Measurements from ENCODE around the gene MIDN. TPM values are rescaled to one million over a fixed set of nuclear protein-coding genes. Genes with fewer than 3 reads are reported as not detected.

The MIDN gene
- total and polyA plus RNA-seq, 2 donors (not counting 1 experiment from before 2014, with no cell fraction given) = 12.0 to 18.8 TPM

DNA sequence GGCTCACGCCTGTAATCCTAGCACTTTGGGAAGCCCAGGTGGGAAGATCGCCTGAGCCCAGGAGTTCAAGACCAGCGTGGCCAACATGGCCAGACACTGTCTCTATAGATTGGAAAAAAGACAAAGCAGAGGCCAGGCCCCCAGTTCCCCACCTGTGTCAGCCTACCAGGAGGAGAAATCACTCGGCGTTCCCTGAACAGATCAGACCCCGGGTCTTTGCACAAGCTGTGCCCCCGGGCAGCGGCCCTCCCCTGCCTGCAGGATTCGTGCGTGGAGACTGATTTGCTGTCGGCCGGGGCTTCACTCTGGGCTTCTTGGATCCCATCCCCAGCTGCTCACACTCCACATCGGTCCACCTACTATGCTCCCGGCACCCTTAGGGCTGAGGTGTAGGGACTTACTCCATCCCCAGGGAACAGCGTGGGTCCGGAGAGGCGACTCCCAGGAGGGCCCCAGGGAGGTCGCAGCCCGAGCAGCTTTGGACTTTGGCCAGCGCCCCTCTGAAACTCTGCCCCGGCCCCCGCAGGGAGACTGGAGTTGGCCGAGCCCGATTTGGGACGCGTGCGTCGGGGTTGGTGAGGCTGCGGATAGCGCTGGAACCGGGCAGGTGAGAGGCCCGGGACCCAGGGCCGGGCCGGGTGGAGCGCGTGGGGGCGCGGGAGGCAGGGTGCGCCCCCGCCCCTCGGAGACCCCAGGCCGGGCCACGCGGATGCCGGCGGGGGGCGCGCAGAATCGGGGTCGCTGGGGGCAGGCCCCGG is 36.8 kb downstream of the MIDN start:
- Histone ChIP-seq H3K27ac (ENCODE audit: insufficient read depth, low read length) (no peak overlapping the region), H3K4me1 (ENCODE audit: control insufficient read depth, extremely low read depth, insufficient read depth, low read length) (no peaks in the 10 kb centered on the region), H3K27me3 (ENCODE audit: control insufficient read depth, insufficient read depth, low read length) (peaks cover 31% of the 10 kb centered on the region), H4K20me1 (ENCODE audit: control insufficient read depth, extremely low read depth, insufficient read depth, low read length) (no peaks in the 10 kb centered on the region), H3K4me3 (replicated peaks in 1 of 4; ENCODE audit: control extremely low read depth in 1 of 4, insufficient read depth in 1 of 4, low read depth in 3 of 4, low read length in 4 of 4) (no peak overlapping the region), H3K9me3 (ENCODE audit: control insufficient read depth, insufficient read depth, low read depth, low read length) (no peaks in the 10 kb centered on the region), H3K36me3 (ENCODE audit: control insufficient read depth, insufficient read depth, low read length) (peaks cover under 1% of the 10 kb centered on the region), H2AFZ (ENCODE audit: low read length) (no peak overlapping the region), H3K4me2 (ENCODE audit: extremely low read depth, insufficient read depth, low read length) (no peak overlapping the region), H3K79me2 (ENCODE audit: control insufficient read depth, insufficient read depth, low read length) (no peaks in the 10 kb centered on the region), H3K9ac (ENCODE audit: insufficient read depth, low read length) (no peak overlapping the region)
- no peak for DNase-seq (ENCODE audit: low read depth in 2 of 2)
- TF ChIP-seq, protein P1, sequence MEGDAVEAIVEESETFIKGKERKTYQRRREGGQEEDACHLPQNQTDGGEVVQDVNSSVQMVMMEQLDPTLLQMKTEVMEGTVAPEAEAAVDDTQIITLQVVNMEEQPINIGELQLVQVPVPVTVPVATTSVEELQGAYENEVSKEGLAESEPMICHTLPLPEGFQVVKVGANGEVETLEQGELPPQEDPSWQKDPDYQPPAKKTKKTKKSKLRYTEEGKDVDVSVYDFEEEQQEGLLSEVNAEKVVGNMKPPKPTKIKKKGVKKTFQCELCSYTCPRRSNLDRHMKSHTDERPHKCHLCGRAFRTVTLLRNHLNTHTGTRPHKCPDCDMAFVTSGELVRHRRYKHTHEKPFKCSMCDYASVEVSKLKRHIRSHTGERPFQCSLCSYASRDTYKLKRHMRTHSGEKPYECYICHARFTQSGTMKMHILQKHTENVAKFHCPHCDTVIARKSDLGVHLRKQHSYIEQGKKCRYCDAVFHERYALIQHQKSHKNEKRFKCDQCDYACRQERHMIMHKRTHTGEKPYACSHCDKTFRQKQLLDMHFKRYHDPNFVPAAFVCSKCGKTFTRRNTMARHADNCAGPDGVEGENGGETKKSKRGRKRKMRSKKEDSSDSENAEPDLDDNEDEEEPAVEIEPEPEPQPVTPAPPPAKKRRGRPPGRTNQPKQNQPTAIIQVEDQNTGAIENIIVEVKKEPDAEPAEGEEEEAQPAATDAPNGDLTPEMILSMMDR (conservative IDR thresholded peaks at IDR 0.05 in 1 of 2, IDR thresholded peaks at IDR 0.05 in 1 of 2; ENCODE audit: low read depth in 1 of 2, low read length in 2 of 2) = no peak
- TF ChIP-seq EZH2 (IDR thresholded peaks at IDR 0.05; ENCODE audit: low read length, missing control alignments) = peak; percentile 93

DNA sequence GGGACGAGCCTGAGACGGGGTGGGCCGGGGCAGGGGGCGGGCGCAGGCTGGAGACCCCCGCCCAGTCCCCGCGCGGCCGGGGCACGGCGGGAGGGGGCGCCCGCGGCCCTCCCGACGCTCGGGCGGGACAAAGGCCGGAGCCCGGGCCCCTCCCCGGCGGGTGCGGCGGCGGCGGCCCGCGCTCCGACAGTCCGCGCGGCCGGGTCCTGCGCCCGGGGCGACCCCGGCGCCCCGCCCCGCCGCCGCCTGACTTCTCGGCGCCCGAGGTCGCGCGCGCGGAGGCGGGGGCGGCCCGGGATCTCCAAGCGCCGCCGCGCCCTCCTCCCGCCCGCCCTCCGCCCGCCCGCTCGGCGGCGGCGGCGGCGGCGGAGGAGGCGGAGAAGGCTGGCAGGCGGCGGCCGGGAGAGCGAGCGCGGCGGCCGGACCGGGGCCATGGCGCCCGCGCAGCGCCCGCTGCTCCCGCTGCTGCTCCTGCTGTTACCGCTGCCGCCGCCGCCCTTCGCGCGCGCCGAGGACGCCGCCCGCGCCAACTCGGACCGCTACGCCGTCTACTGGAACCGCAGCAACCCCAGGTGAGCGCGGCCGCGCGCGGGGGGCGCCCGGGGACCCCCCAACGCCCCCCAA is 37.5 kb downstream of the MIDN start, which contains the start of gene EFNA2:
EFNA2 (plus strand) TSS at position 137 of the 624 bp plus-strand sequence; CDS start at position 433, 296 bp downstream.
- H3K4me1 ChIP-seq (ENCODE audit: control insufficient read depth, extremely low read depth, insufficient read depth, low read length) = no peaks in the 10 kb centered on the region
- H4K20me1 ChIP-seq (ENCODE audit: control insufficient read depth, extremely low read depth, insufficient read depth, low read length) = no peaks in the 10 kb centered on the region
- H3K4me2 ChIP-seq (ENCODE audit: extremely low read depth, insufficient read depth, low read length) = no peak within 1 kb of the TSS
- no peak within 1 kb of the TSS for H3K4me3 ChIP-seq (replicated peaks in 1 of 4; ENCODE audit: control extremely low read depth in 1 of 4, insufficient read depth in 1 of 4, low read depth in 3 of 4, low read length in 4 of 4)
- DNase-seq (ENCODE audit: low read depth in 2 of 2) = no peak
- TF ChIP-seq, protein P1 (conservative IDR thresholded peaks at IDR 0.05 in 1 of 2, IDR thresholded peaks at IDR 0.05 in 1 of 2; ENCODE audit: low read depth in 1 of 2, low read length in 2 of 2) = no peak
- no peak for TF ChIP-seq EZH2 (IDR thresholded peaks at IDR 0.05; ENCODE audit: low read length, missing control alignments)
- no peak within 1 kb of the TSS for H3K9ac ChIP-seq (ENCODE audit: insufficient read depth, low read length)
- H3K27ac ChIP-seq (ENCODE audit: insufficient read depth, low read length) = no peak within 1 kb of the TSS
- no peaks in the 10 kb centered on the region for H3K36me3 ChIP-seq (ENCODE audit: control insufficient read depth, insufficient read depth, low read length)
- peaks cover 31% of the 10 kb centered on the region for H3K27me3 ChIP-seq (ENCODE audit: control insufficient read depth, insufficient read depth, low read length)
- H2AFZ ChIP-seq (ENCODE audit: low read length) = no peak within 1 kb of the TSS
- no peaks in the 10 kb centered on the region for H3K79me2 ChIP-seq (ENCODE audit: control insufficient read depth, insufficient read depth, low read length)
- H3K9me3 ChIP-seq (ENCODE audit: control insufficient read depth, insufficient read depth, low read depth, low read length) = no peaks in the 10 kb centered on the region

DNA sequence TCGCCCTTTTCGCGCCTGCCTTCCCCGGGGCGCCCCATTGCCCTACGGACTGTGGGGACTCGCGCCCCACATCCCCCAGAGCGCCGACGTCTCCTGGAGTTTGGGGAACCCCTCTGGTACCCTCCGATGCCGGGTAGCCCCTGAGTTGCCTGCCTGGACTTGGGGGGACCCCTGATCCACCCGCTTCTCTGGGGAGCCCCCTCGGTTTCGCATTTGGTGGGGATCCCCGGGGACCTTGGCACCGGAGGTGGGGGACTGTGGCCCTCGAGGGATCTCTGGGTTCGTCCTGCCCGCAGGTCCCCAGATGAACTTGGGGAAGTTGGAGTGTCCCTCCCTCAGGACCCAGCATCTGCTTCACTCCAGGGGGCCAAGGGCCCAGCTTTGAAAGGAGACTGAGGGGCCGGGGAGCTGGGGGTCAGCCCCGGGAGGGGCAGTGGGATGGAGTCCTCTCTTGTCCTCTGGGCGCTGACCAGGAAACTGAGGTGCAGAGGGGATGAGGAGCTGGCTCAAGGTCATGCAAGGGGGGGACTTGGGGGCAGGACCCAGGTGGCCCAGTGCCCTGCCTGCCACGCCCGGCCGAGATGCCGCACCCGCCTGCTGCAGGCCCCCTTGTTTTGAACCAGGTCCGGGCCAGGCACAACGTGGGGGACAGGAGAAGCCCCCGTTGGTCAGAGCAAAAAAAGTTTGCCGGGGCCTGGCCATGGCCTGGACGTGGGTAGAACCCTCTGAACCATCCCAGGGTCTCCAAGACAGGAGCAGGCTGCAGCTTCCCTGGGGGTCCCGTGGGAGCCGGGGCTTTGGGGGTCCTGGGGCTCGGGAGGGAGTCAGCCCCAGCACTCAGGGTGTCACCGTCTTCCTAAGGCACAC is 38.3 kb downstream of the MIDN start:
- Histone ChIP-seq H3K36me3 (ENCODE audit: control insufficient read depth, insufficient read depth, low read length) (no peaks in the 10 kb centered on the region), H3K4me1 (ENCODE audit: control insufficient read depth, extremely low read depth, insufficient read depth, low read length) (no peaks in the 10 kb centered on the region), H3K9ac (ENCODE audit: insufficient read depth, low read length) (no peak overlapping the region), H4K20me1 (ENCODE audit: control insufficient read depth, extremely low read depth, insufficient read depth, low read length) (no peaks in the 10 kb centered on the region), H3K27ac (ENCODE audit: insufficient read depth, low read length) (no peak overlapping the region), H2AFZ (ENCODE audit: low read length) (no peak overlapping the region), H3K4me2 (ENCODE audit: extremely low read depth, insufficient read depth, low read length) (no peak overlapping the region), H3K79me2 (ENCODE audit: control insufficient read depth, insufficient read depth, low read length) (no peaks in the 10 kb centered on the region), H3K9me3 (ENCODE audit: control insufficient read depth, insufficient read depth, low read depth, low read length) (no peaks in the 10 kb centered on the region), H3K27me3 (ENCODE audit: control insufficient read depth, insufficient read depth, low read length) (peaks cover 31% of the 10 kb centered on the region), H3K4me3 (replicated peaks in 1 of 4; ENCODE audit: control extremely low read depth in 1 of 4, insufficient read depth in 1 of 4, low read depth in 3 of 4, low read length in 4 of 4) (no peak overlapping the region)
- no peak for DNase-seq (ENCODE audit: low read depth in 2 of 2)
- TF ChIP-seq EZH2 (IDR thresholded peaks at IDR 0.05; ENCODE audit: low read length, missing control alignments) = peak; percentile 91
- TF ChIP-seq, protein P1 (conservative IDR thresholded peaks at IDR 0.05 in 1 of 2, IDR thresholded peaks at IDR 0.05 in 1 of 2; ENCODE audit: low read depth in 1 of 2, low read length in 2 of 2) = no peak
